Esophagus squamous epithelium (tissue), 4 donors: ENCODE results near the gene LRRC41.

ENCODE experiments used
- POLR2A ChIP-seq, 4 donors: fragments of 450-650 bp; IDR thresholded peaks; one replicate each; pipeline ENCODE4 v1.6.1; 2017; ENCODE audit warnings: antibody characterized with exemption in 4 of 4, mild to moderate bottlenecking in 4 of 4, moderate library complexity in 3 of 4
- TF ChIP-seq, protein P1 (sequence below), 6 experiments: fragments of 450-650 bp in 4 of 6; fragments of 200-600 bp in 2 of 6; sonication (generic) in 2 of 6; IDR thresholded peaks; one replicate each; pipeline ENCODE4 v1.5.1; 2016 to 2019; ENCODE audit warnings: antibody characterized with exemption in 6 of 6, mild to moderate bottlenecking in 4 of 6, moderate library complexity in 4 of 6

DNA sequence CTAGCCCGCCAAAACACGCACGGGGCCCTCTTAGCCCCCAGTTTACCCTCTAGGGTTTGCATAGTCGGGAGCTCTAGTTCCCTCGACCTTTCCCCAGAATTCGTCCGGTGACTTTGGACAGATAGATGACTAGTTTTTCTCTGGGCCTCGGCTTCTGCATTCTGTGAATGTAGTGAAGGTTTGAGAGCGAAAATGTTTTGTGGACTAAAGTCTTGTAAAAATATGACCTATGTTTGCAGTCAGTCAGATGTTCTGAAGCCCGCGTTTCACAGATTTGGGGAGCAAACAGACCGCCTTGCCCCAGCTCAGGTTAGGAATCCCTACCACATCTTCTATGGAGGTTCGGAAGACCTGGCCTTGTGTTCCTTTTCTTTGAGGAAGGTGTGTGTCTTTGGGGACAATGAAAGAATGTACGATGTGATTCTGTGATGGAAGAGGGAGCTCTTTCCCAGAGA is 483 bp upstream of the LRRC41 start:
- TF ChIP-seq, protein P1, sequence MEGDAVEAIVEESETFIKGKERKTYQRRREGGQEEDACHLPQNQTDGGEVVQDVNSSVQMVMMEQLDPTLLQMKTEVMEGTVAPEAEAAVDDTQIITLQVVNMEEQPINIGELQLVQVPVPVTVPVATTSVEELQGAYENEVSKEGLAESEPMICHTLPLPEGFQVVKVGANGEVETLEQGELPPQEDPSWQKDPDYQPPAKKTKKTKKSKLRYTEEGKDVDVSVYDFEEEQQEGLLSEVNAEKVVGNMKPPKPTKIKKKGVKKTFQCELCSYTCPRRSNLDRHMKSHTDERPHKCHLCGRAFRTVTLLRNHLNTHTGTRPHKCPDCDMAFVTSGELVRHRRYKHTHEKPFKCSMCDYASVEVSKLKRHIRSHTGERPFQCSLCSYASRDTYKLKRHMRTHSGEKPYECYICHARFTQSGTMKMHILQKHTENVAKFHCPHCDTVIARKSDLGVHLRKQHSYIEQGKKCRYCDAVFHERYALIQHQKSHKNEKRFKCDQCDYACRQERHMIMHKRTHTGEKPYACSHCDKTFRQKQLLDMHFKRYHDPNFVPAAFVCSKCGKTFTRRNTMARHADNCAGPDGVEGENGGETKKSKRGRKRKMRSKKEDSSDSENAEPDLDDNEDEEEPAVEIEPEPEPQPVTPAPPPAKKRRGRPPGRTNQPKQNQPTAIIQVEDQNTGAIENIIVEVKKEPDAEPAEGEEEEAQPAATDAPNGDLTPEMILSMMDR (IDR thresholded peaks at IDR 0.05), result no peak
- no peak for TF ChIP-seq POLR2A (IDR thresholded peaks at IDR 0.05)
